HG02885 (cell line): ENCODE results near the gene PPP1R13B.

ENCODE experiments used
- ATAC-seq: cut with Tn5 transposase; IDR thresholded peaks from one replicate; pipeline ENCODE4 v1.9.1; 2021; ENCODE audit warnings: mild to moderate bottlenecking; ENCODE audit not compliant: unreplicated experiment, poor library complexity

Gene PPP1R13B

GRCh38 chr14:103735022-103735421 is 112.4 kb downstream of the PPP1R13B start:
- ATAC-seq: no peak

GRCh38 chr14:103734081-103734888 is 113.1 kb downstream of the PPP1R13B start:
- ATAC-seq: no peak

GRCh38 chr14:103733651-103734050 is 113.7 kb downstream of the PPP1R13B start:
- ATAC-seq: no peak

GRCh38 chr14:103732868-103733620 is 114.3 kb downstream of the PPP1R13B start:
- ATAC-seq: no peak

- no peak for ATAC-seq
These were observed 115.2 kb downstream of the PPP1R13B start for GRCh38 chr14:103731916-103732867.

GRCh38 chr14:103731481-103731880 is 115.9 kb downstream of the PPP1R13B start:
- ATAC-seq: no peak

GRCh38 chr14:103730490-103731035 is 116.8 kb downstream of the PPP1R13B start:
- ATAC-seq: no peak

GRCh38 chr14:103729496-103730448 is 117.6 kb downstream of the PPP1R13B start:
- ATAC-seq: no peak

- ATAC-seq: no peak
These were observed 118.7 kb downstream of the PPP1R13B start for GRCh38 chr14:103728721-103729120.

GRCh38 chr14:103728141-103728540 is 119.2 kb downstream of the PPP1R13B start:
- ATAC-seq: no peak

GRCh38 chr14:103727313-103727980 is 119.9 kb downstream of the PPP1R13B start:
- ATAC-seq: no peak

- no peak for ATAC-seq
These were observed 120.9 kb downstream of the PPP1R13B start for GRCh38 chr14:103726474-103726873.

- no peak for ATAC-seq
These were observed 121.5 kb downstream of the PPP1R13B start for GRCh38 chr14:103725739-103726395.

GRCh38 chr14:103725001-103725682 is 122.2 kb downstream of the PPP1R13B start:
- ATAC-seq: no peak

GRCh38 chr14:103724116-103724515 is 123.3 kb downstream of the PPP1R13B start:
- no peak for ATAC-seq

GRCh38 chr14:103723748-103724081 is 123.7 kb downstream of the PPP1R13B start:
- no peak for ATAC-seq

- no peak for ATAC-seq
These were observed 125.8 kb downstream of the PPP1R13B start for GRCh38 chr14:103721334-103722120.
